Thymus (tissue), 11 donors: ENCODE measurements around the gene KLHL17. TPM values are rescaled to one million over a fixed set of nuclear protein-coding genes. Genes with fewer than 3 reads are reported as not detected.
"Not testable (repeated sequence)": the region's sequence is repeated elsewhere in the genome, so short reads cannot be mapped to it uniquely, and the experiment has no call there.

ENCODE experiments used
- DNase-seq, 9 donors: peaks; one replicate each; pipeline ENCODE4 v3.0.0-alpha.2; 2013; ENCODE audit warnings: low spot score in 9 of 9, low read depth in 6 of 9, missing footprints in 1 of 9
- H3K27ac ChIP-seq, 2 donors: one replicate each; pipeline ENCODE4 v1.5.1; 2013; ENCODE audit warnings: control low read depth in 1 of 2, low read depth in 1 of 2, low read length in 1 of 2, mild to moderate bottlenecking in 1 of 2, moderate library complexity in 1 of 2
- H3K27me3 ChIP-seq, 2 donors: one replicate each; pipeline ENCODE4 v1.5.1; 2013; ENCODE audit warnings: low read length in 1 of 2; ENCODE audit not compliant: control insufficient read depth in 2 of 2, insufficient read depth in 1 of 2
- H3K36me3 ChIP-seq, 2 donors: one replicate each; pipeline ENCODE4 v1.5.1; 2013; ENCODE audit warnings: low read length in 1 of 2, mild to moderate bottlenecking in 1 of 2, moderate library complexity in 1 of 2; ENCODE audit not compliant: control insufficient read depth in 2 of 2, insufficient read depth in 2 of 2
- H3K4me1 ChIP-seq, 2 donors: one replicate each; pipeline ENCODE4 v1.5.1; 2013; ENCODE audit warnings: low read length in 2 of 2; ENCODE audit not compliant: control insufficient read depth in 2 of 2, insufficient read depth in 2 of 2
- H3K4me3 ChIP-seq, 2 donors: one replicate each; pipeline ENCODE4 v1.5.1; 2013; ENCODE audit warnings: low read length in 2 of 2, control low read depth in 1 of 2, mild to moderate bottlenecking in 1 of 2
- H3K9me3 ChIP-seq, 2 donors: one replicate each; pipeline ENCODE4 v1.5.1; 2013; ENCODE audit warnings: low read length in 1 of 2, mild to moderate bottlenecking in 1 of 2; ENCODE audit not compliant: control insufficient read depth in 2 of 2, insufficient read depth in 1 of 2
- WGBS: extraction: QIAGEN DNeasy Blood & Tissue Kit; methylation state at CpG from one replicate; pipeline ENCODE4 v1.1.7; 2013; 5-methylcytosine and 5-hydroxymethylcytosine counted together
- polyA plus RNA-seq: library from polyadenylated mRNA; stranded (reverse); fragments of 200-250 nt; gene quantifications from one replicate; pipeline ENCODE4 v1.2.3, GENCODE V29; 2013
- total RNA-seq: library from RNA; stranded (reverse); fragments of 120-200 nt; gene quantifications from one replicate; pipeline ENCODE4 v1.2.4, GENCODE V29; 2013
- donor health status: healthy.

KLHL17 gene
- total and polyA plus RNA-seq, 2 donors: 7.4 to 34.5 TPM

DNA sequence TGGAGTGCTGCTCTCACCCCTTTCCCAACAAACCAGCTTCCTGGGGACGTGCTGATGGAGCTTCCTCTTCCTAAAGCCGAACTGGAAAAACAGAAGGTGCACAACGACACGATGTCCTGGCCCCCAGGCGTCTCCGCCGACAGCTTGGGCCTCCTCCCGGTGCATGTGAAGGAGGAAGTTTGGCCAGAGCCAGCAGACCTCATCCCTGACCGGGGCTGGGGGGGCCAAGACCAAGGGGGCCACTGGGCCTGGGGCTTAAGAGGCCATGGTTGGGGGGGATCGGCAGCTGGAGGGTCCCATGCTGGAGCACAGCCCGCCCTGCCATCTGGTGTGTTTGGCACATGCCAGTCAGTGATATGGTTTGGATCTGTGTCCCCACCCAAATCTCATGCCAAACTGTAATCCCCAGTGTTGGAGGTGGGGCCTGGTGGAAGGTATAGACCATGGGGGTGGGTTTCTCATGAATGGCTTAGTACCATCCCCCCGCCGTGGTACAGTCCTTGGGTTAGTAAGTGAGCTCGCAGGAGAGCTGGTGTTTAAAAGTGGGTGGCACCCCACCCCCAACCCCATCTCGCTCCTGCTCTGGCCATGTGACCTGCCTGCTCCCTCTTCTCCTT, 33.1 kb downstream of the KLHL17 start:
- Histone ChIP-seq H3K27ac (no peak overlapping the region), H3K27me3 (peaks cover 15 to 35% of the 10 kb centered on the region in 2 donors), H3K4me1 (peaks cover 8 to 30% of the 10 kb centered on the region in 2 donors), H3K4me3 (no peak overlapping the region), H3K36me3 (peaks cover 0 to 4% of the 10 kb centered on the region in 2 donors), H3K9me3 (peaks cover 3 to 31% of the 10 kb centered on the region in 2 donors)
- DNase-seq: no peak
- 80% methylated on average over 15 of the region's 15 CpGs for WGBS

GRCh38 chr1:994546-994945, 34.2 kb downstream of the KLHL17 start:
- 83% methylated on average over 6 of the region's 6 CpGs for WGBS
- H3K4me3 ChIP-seq, H3K36me3 ChIP-seq, H3K27ac ChIP-seq, DNase-seq: not testable (repeated sequence)
- Histone ChIP-seq H3K4me1 (peaks cover 15 to 32% of the 10 kb centered on the region in 2 donors), H3K27me3 (peaks cover 19 to 44% of the 10 kb centered on the region in 2 donors), H3K9me3 (peaks cover 3 to 29% of the 10 kb centered on the region in 2 donors)

DNA sequence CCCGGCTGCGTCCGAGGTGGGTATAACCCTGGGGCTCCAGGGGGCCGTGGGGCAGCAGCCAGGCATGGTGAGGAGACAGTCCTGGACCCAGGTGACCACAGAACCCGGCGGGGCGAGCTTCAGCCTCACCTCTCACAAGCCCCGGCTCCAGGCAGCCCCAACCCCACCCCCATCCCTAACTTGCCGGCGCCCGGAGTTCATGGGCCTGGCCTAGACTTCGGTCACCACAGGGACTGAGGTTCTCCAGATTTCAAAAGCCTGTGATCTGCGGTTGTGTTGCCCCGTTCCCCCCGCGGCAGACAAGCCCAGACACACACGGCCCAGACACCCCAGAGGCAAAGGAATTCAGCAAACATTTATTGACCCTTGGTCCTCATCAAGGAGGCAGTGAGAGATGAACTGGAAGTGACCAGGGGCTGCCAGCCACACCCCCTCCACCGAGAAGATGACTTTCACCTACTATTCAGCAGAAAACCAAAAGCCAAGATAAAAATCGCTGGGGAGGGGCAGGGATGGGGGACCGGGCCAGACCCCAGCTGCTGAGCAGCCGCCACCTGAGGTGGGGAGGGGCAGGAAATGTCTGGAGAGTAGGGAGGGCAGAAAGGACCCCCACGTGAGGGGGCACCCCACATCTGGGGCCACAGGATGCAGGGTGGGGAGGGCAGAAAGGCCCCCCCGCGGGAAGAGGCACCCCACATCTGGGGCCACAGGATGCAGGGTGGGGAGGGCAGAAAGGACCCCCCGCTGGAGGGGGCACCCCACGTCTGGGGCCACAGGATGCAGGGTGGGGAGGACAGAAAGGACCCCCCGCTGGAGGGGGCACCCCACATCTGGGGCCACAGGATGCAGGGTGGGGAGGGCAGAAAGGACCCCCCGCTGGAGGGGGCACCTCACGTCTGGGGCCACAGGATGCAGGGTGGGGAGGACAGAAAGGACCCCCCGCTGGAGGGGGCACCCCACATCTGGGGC, 35.6 kb downstream of the KLHL17 start:
- peaks cover 29 to 53% of the 10 kb centered on the region in 2 donors for H3K27me3 ChIP-seq
- DNase-seq: peak in 2 of 9 donors; percentile 42 to 58

DNA sequence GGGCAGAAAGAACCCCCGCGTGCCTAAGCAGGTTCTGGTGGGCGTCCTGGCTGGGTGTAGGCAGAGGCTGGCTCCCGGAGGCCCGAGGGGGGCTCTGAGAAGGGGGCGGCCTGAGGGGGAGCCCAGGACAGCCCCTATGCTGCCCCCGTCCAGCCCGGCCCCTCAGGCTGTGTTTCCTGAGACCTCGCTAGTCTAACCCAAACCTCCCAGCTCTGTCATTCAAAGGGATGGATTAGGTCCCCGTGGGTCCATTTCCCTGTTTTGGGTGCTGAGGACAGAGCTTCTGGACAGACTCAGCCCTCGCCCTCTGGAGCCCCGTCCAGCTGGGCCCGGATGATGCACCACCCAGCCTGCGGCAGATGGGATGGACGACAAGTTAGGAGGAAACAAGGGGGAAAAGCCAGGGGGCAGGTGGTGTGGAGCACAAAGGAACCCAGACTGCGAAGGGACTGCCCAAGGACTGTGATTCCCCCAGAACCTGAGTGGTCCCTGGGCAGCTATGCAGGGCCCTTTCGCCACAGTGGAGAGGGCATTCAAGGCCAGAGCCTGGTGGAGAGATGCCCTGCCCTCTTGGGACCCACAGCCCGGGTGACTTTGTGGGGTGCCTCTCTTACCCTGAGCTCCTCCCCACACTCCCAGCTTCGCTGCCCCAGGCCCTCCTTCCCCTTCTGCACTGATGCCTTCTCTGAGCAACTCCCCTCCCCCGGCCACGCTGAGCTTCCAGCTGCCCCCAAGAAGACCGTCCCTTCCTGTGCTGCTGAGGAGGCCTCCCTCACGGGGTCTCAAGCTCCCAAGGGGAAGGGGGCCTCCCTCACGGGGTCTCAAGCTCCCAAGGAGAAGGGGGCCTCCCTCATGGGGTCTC, 36.7 kb downstream of the KLHL17 start:
- H3K4me3 ChIP-seq: no peak overlapping the region
- H3K27ac ChIP-seq: no peak overlapping the region
- H3K27me3 ChIP-seq: peaks cover 38 to 65% of the 10 kb centered on the region in 2 donors
- peaks cover 32 to 45% of the 10 kb centered on the region in 2 donors for H3K4me1 ChIP-seq
- DNase-seq: no peak
- WGBS: 69% methylated on average over 24 of the region's 24 CpGs
- peaks cover 0 to 4% of the 10 kb centered on the region in 2 donors for H3K36me3 ChIP-seq
- H3K9me3 ChIP-seq: peaks cover 4 to 21% of the 10 kb centered on the region in 2 donors

More for the DNA sequence above, 35.6 kb downstream of the KLHL17 start:
- WGBS: 28% methylated on average over 30 of the region's 30 CpGs
- Histone ChIP-seq H3K27ac (no peak overlapping the region), H3K36me3 (peaks cover 0 to 4% of the 10 kb centered on the region in 2 donors), H3K9me3 (peaks cover 4 to 27% of the 10 kb centered on the region in 2 donors), H3K4me3 (no peak overlapping the region), H3K4me1 (peaks cover 23 to 40% of the 10 kb centered on the region in 2 donors)

GRCh38 chr1:997713-997992, 37.3 kb downstream of the KLHL17 start:
- no peak for DNase-seq
- H3K36me3 ChIP-seq: peaks cover 0 to 4% of the 10 kb centered on the region in 2 donors
- H3K4me1 ChIP-seq: peaks cover 32 to 45% of the 10 kb centered on the region in 2 donors
- H3K27ac ChIP-seq: no peak overlapping the region
- H3K4me3 ChIP-seq: no peak overlapping the region
- peaks cover 38 to 68% of the 10 kb centered on the region in 2 donors for H3K27me3 ChIP-seq
- WGBS: 80% methylated on average over 3 of the region's 3 CpGs
- H3K9me3 ChIP-seq: peaks cover 4 to 16% of the 10 kb centered on the region in 2 donors

DNA sequence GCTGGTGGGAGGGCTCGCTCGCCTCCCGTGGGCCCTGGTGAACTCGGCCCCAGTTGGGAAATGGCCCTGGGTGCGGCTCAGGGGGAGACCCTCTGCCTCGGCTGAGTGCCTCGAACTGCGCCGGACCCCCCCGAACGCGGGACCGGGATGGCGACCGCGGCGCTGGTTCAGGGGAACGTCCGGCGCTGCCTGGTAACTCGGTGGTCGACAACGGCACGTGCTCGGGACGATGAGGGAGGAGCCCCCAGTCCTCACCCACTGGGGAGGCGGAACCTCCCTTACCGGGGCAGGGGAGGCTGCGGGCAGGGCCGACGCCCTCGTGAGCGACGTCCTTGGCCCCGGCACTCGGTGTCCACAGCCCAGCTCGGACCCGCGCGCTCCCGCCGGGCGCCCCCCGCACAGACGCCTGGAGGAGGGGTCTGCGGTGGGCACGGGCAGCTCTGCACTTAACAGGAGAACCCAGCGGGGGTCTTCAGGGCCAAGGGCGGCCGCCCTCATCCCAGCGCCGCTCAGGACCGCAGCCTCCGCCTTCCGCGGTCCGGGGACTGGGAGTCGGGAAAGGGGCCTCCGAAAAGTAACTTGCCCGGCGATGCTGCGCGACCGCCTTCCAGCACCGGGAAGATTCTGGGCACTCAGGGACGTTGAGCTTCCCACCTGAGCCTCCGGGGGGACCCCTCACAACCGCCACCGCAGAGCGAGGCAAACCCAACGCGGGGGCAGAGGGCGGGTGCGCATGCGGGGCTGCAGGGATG, 37.8 kb downstream of the KLHL17 start:
- 21% methylated on average over 75 of the region's 75 CpGs for WGBS
- H3K27ac ChIP-seq: no peak overlapping the region

DNA sequence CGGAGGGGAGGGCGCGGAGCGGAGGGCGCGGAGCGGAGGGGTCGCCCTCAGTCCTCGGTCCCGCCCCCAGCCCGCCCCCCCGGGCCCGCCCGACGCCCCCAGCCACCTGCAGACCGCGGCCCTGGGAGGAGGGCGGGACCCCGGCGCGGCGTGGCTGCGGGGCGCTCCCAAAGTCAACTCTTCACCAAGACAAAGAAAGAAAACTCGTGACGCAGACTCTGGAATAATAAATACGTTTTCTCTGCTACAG, 38.3 kb downstream of the KLHL17 start:
- H3K27ac ChIP-seq: no peak overlapping the region
- WGBS: under 1% methylated on average over 27 of the region's 27 CpGs
- peak in 2 of 9 donors; percentile 51 to 61 for DNase-seq
- peak overlapping the region; percentile 37 to 63 for H3K4me3 ChIP-seq
- H3K4me1 ChIP-seq: peaks cover 32 to 48% of the 10 kb centered on the region in 2 donors
- peaks cover 0 to 4% of the 10 kb centered on the region in 2 donors for H3K36me3 ChIP-seq
- H3K9me3 ChIP-seq: peaks cover 1 to 6% of the 10 kb centered on the region in 2 donors
- peaks cover 38 to 78% of the 10 kb centered on the region in 2 donors for H3K27me3 ChIP-seq

More for the DNA sequence above, 37.8 kb downstream of the KLHL17 start:
- Histone ChIP-seq H3K36me3 (peaks cover 0 to 4% of the 10 kb centered on the region in 2 donors), H3K4me3 (peak overlapping the region; percentile 37 to 63), H3K9me3 (peaks cover 4 to 11% of the 10 kb centered on the region in 2 donors), H3K4me1 (peaks cover 32 to 45% of the 10 kb centered on the region in 2 donors), H3K27me3 (peaks cover 38 to 73% of the 10 kb centered on the region in 2 donors)
- no peak for DNase-seq

DNA sequence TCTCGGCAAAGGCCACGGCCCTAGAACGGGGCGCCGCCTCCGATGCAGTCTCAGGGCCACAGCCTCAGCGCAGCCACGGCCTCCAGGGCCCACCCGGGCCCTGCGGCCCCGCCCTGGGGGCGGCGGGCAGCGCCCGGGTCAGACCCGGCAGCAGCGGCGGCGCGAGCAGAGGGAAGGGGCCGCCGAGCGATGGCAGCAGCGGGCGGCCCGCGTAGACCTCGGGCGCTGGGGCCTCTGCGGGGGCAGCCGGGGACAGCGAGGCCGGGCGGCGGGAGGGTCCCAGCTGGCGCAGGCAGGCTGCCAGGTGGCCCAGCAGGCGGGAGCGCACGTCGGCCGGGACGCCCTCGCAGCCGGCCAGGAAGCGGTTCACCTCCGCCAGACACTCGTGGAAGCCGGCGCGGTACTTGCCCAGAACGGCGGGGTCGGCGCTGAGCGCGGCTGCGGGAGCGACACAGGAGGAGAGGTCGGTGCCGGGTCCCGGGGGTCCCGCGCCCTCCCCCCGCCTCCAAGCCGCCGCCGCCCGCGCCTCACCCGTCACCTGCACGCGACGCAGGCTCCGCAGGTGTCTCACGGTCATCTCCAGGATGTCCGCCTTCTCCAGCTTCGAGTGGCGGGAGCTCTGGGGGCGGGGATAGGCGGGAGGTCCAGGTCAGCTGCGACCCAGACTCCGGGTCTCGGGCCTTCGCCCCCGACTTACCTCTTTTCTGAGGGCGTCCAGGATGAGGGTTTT, 38.8 kb downstream of the KLHL17 start:
- Histone ChIP-seq H3K9me3 (peaks cover 1 to 4% of the 10 kb centered on the region in 2 donors), H3K27ac (peak overlapping the region in 1 of 2 donors; percentile 71), H3K27me3 (peaks cover 41 to 83% of the 10 kb centered on the region in 2 donors), H3K4me3 (peak overlapping the region; percentile 53 to 63), H3K4me1 (peaks cover 32 to 51% of the 10 kb centered on the region in 2 donors), H3K36me3 (peaks cover 0 to 4% of the 10 kb centered on the region in 2 donors)
- under 1% methylated on average over 86 of the region's 86 CpGs for WGBS
- DNase-seq: peak in 1 of 9 donors; percentile 44
